Keratinocyte (primary cell): ENCODE data around the gene TIPIN. TPM values are rescaled to one million over a fixed set of nuclear protein-coding genes. Genes with fewer than 3 reads are reported as not detected.

Source experiments
- DNase-seq: peaks from one replicate; pipeline ENCODE4 v3.0.0-alpha.2; 2011; ENCODE audit warnings: low read depth, missing footprints, low spot score
- FAIRE-seq: peaks from 2 replicates; lab custom pipeline; 2011; peaks lifted over from hg19 to GRCh38; lab: Jason Lieb, UNC
- H2AFZ ChIP-seq: 2 replicates; pipeline ENCODE4 v1.6.0; 2012; ENCODE audit warnings: low read length, control low read depth, inconsistent platforms; ENCODE audit not compliant: control insufficient read depth
- H3K27ac ChIP-seq: 2 replicates; pipeline ENCODE4 v1.5.1; 2011; ENCODE audit warnings: low read length; ENCODE audit not compliant: control insufficient read depth, insufficient read depth
- H3K27me3 ChIP-seq: 3 replicates; pipeline ENCODE4 v1.6.0; 2011; ENCODE audit warnings: low read length; ENCODE audit not compliant: control insufficient read depth, insufficient read depth; ENCODE audit errors: extremely low read depth
- H3K36me3 ChIP-seq, 2 experiments: 2 replicates in 1 of 2; 3 replicates in 1 of 2; pipeline ENCODE4 v1.5.1; 2011; ENCODE audit warnings: low read length in 2 of 2, mild to moderate bottlenecking in 1 of 2; ENCODE audit not compliant: control insufficient read depth in 2 of 2, insufficient read depth in 2 of 2; ENCODE audit errors: extremely low read depth in 1 of 2
- H3K4me1 ChIP-seq: 3 replicates; pipeline ENCODE4 v1.5.1; 2011; ENCODE audit warnings: low read length; ENCODE audit not compliant: control insufficient read depth, insufficient read depth; ENCODE audit errors: extremely low read depth
- H3K4me2 ChIP-seq: 3 replicates; pipeline ENCODE4 v1.6.0; 2011; ENCODE audit warnings: low read depth, low read length; ENCODE audit not compliant: control insufficient read depth, insufficient read depth; ENCODE audit errors: extremely low read depth
- H3K4me3 ChIP-seq, 3 experiments: fragments of 200-600 bp in 1 of 3; sonication (generic) in 1 of 3; 2 replicates in 2 of 3; 3 replicates in 1 of 3; pipeline ENCODE4 v1.5.1; 2011 to 2016; ENCODE audit warnings: low read length in 3 of 3, mild to moderate bottlenecking in 3 of 3, control low read depth in 2 of 3, inconsistent platforms in 1 of 3, low read depth in 1 of 3, mixed read lengths in 1 of 3, mixed run types in 1 of 3, moderate library complexity in 1 of 3; ENCODE audit not compliant: control insufficient read depth in 2 of 3, insufficient read depth in 2 of 3; ENCODE audit errors: extremely low read depth in 1 of 3
- H3K79me2 ChIP-seq: 2 replicates; pipeline ENCODE4 v1.6.0; 2012; ENCODE audit warnings: low read length; ENCODE audit not compliant: control insufficient read depth, insufficient read depth
- H3K9ac ChIP-seq: 3 replicates; pipeline ENCODE4 v1.6.0; 2011; ENCODE audit warnings: low read length; ENCODE audit not compliant: control insufficient read depth, insufficient read depth; ENCODE audit errors: extremely low read depth
- H3K9me1 ChIP-seq: 3 replicates; pipeline ENCODE4 v1.6.0; 2011; ENCODE audit warnings: low read length; ENCODE audit not compliant: control insufficient read depth, insufficient read depth; ENCODE audit errors: extremely low read depth
- H3K9me3 ChIP-seq: 2 replicates; pipeline ENCODE4 v1.5.1; 2012; ENCODE audit warnings: low read depth, low read length; ENCODE audit not compliant: control insufficient read depth
- H4K20me1 ChIP-seq: 3 replicates; pipeline ENCODE4 v1.6.0; 2011; ENCODE audit warnings: low read length; ENCODE audit not compliant: control insufficient read depth, insufficient read depth; ENCODE audit errors: extremely low read depth
- CTCF ChIP-seq, 3 experiments: IDR thresholded peaks in 1 of 3; conservative IDR thresholded peaks in 1 of 3; optimal IDR thresholded peaks in 1 of 3; 2 replicates in 2 of 3; 3 replicates in 1 of 3; pipeline versions ENCODE3 to v1.5.1; 2011; ENCODE audit warnings: low read length in 3 of 3, mild to moderate bottlenecking in 3 of 3, moderate library complexity in 2 of 3, control low read depth in 1 of 3, inconsistent platforms in 1 of 3; ENCODE audit not compliant: insufficient read depth in 2 of 3; ENCODE audit errors: extremely low read depth in 1 of 3
- EZH2 ChIP-seq: IDR thresholded peaks from one replicate; pipeline ENCODE4 v1.6.1; 2012; ENCODE audit warnings: inconsistent platforms, mild to moderate bottlenecking, low read length, moderate library complexity
- dilution Hi-C: fragments of 300-500 bp; cut with MboI; formaldehyde crosslinking; loops from one replicate; pipeline ENCODE4 v1.7.0; 2020; ENCODE audit warnings: low sequenced_read_pairs; ENCODE audit not compliant: extremely low pct_ligation_motif_present
- polyA plus RNA-seq, 5 experiments: library from polyadenylated mRNA; depleted of rRNA in 3 of 5; stranded (reverse) in 3 of 5; stranded (forward) in 1 of 5; unstranded in 1 of 5; fragments of >200 nt; gene quantifications; 1 replicate in 1 of 5; 2 replicates in 3 of 5; 3 replicates in 1 of 5; pipeline versions ENCODE4 v1.2.1 to v1.2.3, GENCODE V29; 2011 to 2012; ENCODE audit warnings: missing spikeins in 2 of 5, low read depth in 1 of 5, low replicate concordance in 1 of 5

TIPIN gene
- polyA plus RNA-seq, 1 donor (not counting 4 experiments of a cell fraction or from before 2014, with no cell fraction given), result 11.9 TPM

- Histone ChIP-seq H3K4me3 (peak overlapping the region in 2 of 3 experiments; percentile 44 to 48), H3K9me3 (no peaks in the 10 kb centered on the region), H3K4me1 (peaks cover 42% of the 10 kb centered on the region), H3K4me2 (peak overlapping the region; percentile 93), H3K9me1 (no peaks in the 10 kb centered on the region), H3K9ac (peak overlapping the region; percentile 56), H3K27me3 (no peaks in the 10 kb centered on the region), H3K27ac (peak overlapping the region; percentile 86), H4K20me1 (no peaks in the 10 kb centered on the region), H3K79me2 (peaks cover 82% of the 10 kb centered on the region), H2AFZ (no peak overlapping the region), H3K36me3 (peaks cover 0 to 7% of the 10 kb centered on the region in 2 experiments)
- no peak for TF ChIP-seq EZH2
- DNase-seq (peak; percentile 60), FAIRE-seq (peak; percentile 82)
- dilution Hi-C loops, result no loop called here
Observed at GRCh38 chr15:66390678-66391077, 34.2 kb upstream of the TIPIN start.

- no peaks in the 10 kb centered on the region for H3K27me3 ChIP-seq
- H3K27ac ChIP-seq, result peak overlapping the region; percentile 86
- peaks cover 74% of the 10 kb centered on the region for H3K79me2 ChIP-seq
- H3K9me1 ChIP-seq, result no peaks in the 10 kb centered on the region
- H2AFZ ChIP-seq, result no peak overlapping the region
- H3K9ac ChIP-seq, result peak overlapping the region; percentile 56
- dilution Hi-C loops, result no loop called here
- H3K4me1 ChIP-seq, result peaks cover 42% of the 10 kb centered on the region
- peaks cover 0 to 7% of the 10 kb centered on the region in 2 experiments for H3K36me3 ChIP-seq
- H3K4me2 ChIP-seq, result peak overlapping the region; percentile 93
- peak overlapping the region in 2 of 3 experiments; percentile 44 to 48 for H3K4me3 ChIP-seq
- H3K9me3 ChIP-seq, result no peaks in the 10 kb centered on the region
- TF ChIP-seq CTCF (optimal IDR thresholded peaks at IDR 0.05 in 1 of 3, IDR thresholded peaks at IDR 0.05 in 1 of 3, conservative IDR thresholded peaks at IDR 0.05 in 1 of 3; ENCODE audit: extremely low read depth in 1 of 3, insufficient read depth in 2 of 3, low read length in 3 of 3) (no peak), EZH2 (no peak)
- peak; percentile 87 for FAIRE-seq
- DNase-seq, result no peak
- no peaks in the 10 kb centered on the region for H4K20me1 ChIP-seq
Observed at GRCh38 chr15:66389859-66390381, 33.4 kb upstream of the TIPIN start.
